C4-2B (cell line): ENCODE measurements around the gene TSPEAR.

Source experiments
- H3K27ac ChIP-seq: fragments of 450-650 bp; 2 replicates; pipeline ENCODE4 v1.5.1; 2017
- ZFX ChIP-seq: fragments of 450-650 bp; IDR thresholded peaks from 2 replicates; pipeline ENCODE4 v1.6.1; 2017
- TF ChIP-seq, protein P1 (sequence below): fragments of 450-650 bp; conservative IDR thresholded peaks from 2 replicates; pipeline ENCODE4 v1.5.1; 2017; ENCODE audit warnings: mild to moderate bottlenecking

The TSPEAR gene

DNA sequence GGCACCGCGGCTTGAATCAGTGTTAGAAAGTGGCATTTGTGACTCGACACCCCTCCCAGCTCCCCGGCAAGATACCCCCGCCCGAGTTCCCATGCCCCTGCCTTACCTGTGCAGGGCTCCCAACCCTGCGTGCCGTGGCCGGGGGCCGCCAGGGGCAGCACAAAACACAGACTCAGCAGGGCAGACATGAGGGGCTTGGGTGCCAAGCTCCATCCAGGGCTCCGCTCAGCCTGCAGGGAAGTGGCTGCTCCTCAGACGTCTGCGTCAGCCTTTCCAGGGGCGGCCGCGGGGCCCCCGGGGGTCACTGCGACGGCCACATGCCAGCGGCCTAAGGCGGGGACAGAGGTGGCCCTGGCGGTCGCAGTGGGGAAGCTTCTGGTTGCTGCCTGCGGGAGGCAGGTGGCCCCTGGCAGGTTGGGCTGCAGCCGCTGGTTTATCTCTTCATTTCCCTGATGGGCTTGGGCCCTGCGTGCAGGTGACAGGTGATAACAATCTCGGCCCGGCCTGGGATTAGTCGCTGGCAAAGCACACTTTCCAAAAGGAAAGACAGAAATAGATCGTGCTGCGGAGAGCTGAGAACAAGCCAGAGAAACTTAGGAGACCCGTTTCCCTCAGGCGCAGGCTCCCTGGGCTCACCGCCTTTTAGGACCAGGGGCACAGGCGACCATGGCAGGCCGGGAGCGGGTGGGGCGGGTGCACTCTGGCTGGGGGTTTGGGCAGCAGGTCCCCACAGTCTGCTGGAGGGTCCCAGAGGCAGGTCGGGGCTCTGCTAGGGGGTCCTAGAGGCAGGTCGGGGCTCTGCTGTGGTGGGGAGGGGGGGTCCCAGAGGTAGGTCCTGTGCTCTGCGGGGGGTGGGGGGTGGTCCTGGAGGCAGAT lies at the start of gene TSPEAR:
TSS of gene TSPEAR (minus strand) at position 246 of the 876 bp plus-strand sequence. CDS start at position 188, 58 bp downstream.
- peak within 1 kb of the TSS; percentile 1; the same call in 1 of the 2 replicates for H3K27ac ChIP-seq

DNA sequence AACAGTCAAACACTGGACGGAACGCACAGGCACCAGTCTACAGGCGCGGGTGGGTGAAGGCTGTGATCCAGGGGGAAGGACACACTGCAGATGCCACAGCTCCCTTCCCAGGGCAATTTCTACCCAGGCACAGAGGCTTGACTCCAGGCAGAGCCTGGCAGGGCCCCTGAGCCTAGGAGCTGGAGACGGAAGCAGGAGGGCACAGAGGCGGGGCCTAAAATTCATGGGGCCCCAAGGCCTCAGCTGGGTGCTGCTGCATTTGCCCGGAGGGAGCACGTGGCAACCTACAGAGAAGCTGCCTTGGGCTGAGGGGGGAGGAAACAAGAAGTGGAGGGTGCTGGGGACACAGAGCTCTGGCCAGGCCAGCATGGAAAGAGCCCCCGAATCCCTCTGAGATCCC lies 49.0 kb upstream of the TSPEAR start:
- TF ChIP-seq ZFX = no peak
- TF ChIP-seq, protein P1, sequence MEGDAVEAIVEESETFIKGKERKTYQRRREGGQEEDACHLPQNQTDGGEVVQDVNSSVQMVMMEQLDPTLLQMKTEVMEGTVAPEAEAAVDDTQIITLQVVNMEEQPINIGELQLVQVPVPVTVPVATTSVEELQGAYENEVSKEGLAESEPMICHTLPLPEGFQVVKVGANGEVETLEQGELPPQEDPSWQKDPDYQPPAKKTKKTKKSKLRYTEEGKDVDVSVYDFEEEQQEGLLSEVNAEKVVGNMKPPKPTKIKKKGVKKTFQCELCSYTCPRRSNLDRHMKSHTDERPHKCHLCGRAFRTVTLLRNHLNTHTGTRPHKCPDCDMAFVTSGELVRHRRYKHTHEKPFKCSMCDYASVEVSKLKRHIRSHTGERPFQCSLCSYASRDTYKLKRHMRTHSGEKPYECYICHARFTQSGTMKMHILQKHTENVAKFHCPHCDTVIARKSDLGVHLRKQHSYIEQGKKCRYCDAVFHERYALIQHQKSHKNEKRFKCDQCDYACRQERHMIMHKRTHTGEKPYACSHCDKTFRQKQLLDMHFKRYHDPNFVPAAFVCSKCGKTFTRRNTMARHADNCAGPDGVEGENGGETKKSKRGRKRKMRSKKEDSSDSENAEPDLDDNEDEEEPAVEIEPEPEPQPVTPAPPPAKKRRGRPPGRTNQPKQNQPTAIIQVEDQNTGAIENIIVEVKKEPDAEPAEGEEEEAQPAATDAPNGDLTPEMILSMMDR = no peak
- no peak overlapping the region for H3K27ac ChIP-seq

More for the DNA sequence above, at the start of gene TSPEAR:
- no peak for TF ChIP-seq ZFX
- TF ChIP-seq, protein P1 = no peak; the same call in 1 of the 2 replicates

DNA sequence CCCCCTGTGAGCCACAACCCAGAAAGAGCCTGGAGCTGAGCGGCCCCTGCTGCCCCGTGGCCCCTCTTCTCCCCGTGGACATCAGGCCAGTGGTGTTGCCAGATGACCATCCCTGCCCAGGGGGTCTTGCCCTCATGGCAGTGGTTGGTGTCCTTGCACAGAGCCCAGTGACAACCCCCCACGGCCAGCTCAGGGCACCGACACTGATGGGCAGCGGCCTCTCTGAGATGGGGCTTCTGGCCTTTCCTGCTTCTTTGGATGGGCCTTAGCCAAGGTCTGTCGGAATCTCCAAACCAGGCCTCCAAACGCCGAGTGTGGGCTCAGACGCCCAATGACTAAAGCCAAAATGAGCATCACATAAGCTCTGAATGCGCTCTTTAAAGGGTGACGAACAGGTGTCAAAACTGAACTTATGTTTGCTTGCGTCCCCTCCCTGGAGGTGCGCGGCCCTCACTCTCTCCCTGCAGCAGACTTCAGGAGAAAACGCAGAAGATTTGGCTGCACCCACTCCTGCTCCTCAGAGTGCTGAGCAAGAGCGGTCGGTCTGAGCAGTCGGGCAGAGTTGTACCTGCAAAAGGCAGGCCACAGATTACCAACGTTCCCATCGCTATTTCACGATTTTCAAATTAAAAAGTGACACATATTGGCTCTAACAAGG lies 48.4 kb upstream of the TSPEAR start:
- H3K27ac ChIP-seq = no peak overlapping the region
- TF ChIP-seq ZFX = no peak
- TF ChIP-seq, protein P1 = no peak

DNA sequence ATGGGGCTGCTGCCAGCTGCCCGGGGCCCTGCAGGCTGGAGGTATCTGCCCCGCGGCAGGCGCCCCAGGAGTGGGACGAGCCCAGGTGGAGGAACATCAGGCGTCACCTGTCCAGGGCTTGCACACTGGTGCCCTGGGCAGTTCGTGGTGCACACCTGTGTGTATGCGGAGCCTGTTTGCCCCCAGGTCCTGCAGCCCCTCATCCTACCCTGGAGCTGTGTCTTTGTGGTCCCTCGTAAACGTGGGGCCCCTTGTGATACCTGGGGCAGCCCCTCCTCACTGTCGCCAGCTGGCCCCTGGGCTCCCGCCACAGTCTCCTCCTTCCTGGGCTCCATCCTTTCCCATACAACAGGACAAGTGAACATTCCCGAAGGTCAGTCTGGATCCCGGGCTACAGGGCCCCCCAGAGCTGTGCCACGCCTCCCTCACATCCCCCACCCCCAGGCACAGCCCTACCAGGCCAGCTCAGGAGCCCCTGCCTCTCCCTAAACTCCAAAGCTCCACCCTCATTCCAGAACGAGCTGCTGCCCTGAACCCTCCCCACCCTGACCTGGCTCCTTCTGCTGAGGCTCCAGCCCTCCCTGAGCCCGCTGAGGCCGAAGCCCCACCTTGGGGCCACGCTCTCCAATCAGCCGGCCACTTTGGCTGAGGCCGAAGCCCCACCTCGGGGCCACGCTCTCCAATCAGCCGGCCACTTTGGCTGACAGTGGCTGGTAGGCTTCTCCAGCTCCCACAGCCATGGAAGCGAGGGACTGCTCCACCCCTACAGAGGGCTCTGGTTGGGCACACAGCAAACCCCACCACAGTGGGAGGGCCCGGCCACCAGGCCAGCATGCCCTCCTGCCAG lies 47.6 kb upstream of the TSPEAR start:
- H3K27ac ChIP-seq = no peak overlapping the region
- TF ChIP-seq ZFX = no peak
- TF ChIP-seq, protein P1 = no peak

- no peak overlapping the region for H3K27ac ChIP-seq
- TF ChIP-seq, protein P1 = no peak
- no peak for TF ChIP-seq ZFX
These were observed 46.8 kb upstream of the TSPEAR start for GRCh38 chr21:44758141-44758561.

GRCh38 chr21:44757731-44758130 lies 46.4 kb upstream of the TSPEAR start:
- TF ChIP-seq ZFX = no peak
- TF ChIP-seq, protein P1 = no peak
- no peak overlapping the region for H3K27ac ChIP-seq
